HG02610 (cell line): ENCODE measurements around the gene CLDN9.
A peak's percentile ranks its signal among the peaks of the same experiment; 100 is the strongest.

Experiments used
- ATAC-seq: cut with Tn5 transposase; IDR thresholded peaks from one replicate; pipeline ENCODE4 v1.9.1; 2021; ENCODE audit warnings: mild to moderate bottlenecking, moderate library complexity; ENCODE audit not compliant: unreplicated experiment

CLDN9 gene

DNA sequence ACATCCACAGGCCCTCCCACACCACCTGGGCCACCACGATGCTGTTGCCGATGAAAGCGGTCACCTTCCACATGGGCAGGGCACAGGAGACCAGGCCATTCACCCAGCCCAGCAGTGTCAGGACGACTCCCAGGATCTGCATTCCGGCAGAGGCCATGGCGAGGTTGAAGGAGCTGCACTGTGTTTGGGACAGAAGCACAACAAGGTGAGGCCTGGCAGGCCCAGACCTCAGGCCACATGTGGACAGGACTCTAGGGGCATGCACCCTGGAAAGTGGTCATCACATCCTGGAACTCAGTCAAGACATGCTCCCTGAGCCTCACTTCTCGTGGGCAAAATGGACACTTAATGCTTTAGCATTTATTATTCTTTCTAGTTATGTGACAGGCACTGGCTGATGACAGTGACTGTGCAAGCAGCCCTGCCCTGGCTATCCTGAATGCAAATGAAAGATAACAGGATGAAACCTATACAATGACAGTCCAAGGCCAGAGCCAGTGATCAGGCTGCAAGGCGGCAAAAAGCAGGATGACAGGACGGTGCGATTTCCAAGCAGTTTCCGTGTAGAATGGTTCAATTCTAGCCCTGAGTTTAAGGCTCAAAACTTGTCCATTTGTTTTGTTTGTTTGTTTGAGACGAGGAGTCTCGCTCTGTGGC, 3.3 kb downstream of the CLDN9 start:
- ATAC-seq, result no peak

DNA sequence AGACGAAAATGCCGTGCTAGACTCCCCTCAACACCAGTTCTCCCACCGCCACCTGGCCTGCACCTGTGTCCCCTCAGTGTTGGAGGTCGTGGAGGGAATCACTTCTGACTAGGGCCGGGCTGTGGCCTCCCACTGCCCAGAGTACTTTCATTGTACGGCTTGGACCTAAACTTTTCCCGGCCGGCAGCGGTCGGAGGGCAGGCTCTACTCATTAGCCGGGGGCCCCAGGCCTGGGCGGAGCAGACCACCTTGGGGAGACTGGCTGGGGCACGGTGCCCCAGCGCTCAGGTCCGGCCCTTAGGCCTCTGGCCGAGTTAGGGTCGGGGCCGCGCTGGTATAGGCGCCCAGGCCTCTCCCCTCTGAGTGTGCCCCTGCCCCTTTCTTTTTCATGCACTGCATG, 4.6 kb downstream of the CLDN9 start:
- no peak for ATAC-seq

DNA sequence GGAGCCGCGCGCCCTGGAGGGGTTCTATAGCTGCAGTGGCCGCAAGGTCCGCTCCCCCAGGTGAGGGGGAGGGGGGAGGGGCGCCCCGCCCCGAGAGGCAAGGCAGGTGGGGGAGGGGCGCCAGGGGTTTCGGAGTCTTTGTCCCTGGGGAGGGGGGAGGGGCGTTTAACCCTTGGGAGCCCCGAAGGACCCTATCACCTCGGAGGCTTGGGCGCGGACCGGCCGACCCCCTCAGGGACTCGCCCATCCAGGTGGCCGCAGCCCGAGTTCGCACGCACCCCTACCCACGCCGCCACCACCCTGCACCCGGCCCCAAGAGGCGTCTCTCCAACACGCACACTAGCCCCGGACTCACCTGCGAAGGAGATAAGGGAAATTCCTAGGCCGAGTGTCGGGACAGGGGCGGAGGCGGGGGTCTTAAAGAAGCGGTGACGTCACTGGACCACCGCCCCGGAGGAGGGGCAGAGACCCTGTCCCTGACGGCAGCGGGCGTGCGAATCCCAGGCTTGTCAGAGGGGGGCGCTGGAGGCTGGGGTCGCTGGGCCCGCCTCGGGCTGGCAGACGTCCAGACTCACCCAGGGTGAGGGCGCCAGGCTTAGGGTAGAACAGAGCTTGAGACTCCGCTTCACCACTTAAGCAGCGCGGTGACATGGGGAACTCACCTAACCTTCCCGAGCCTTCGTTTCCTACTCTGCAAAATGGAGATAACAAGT, 5.2 kb downstream of the CLDN9 start, which contains the start of gene CLDN6:
CLDN6 (minus strand) TSS at position 390 of the 713 bp plus-strand sequence. CDS start 2,162 bp downstream, outside the sequence.
- ATAC-seq, result no peak

DNA sequence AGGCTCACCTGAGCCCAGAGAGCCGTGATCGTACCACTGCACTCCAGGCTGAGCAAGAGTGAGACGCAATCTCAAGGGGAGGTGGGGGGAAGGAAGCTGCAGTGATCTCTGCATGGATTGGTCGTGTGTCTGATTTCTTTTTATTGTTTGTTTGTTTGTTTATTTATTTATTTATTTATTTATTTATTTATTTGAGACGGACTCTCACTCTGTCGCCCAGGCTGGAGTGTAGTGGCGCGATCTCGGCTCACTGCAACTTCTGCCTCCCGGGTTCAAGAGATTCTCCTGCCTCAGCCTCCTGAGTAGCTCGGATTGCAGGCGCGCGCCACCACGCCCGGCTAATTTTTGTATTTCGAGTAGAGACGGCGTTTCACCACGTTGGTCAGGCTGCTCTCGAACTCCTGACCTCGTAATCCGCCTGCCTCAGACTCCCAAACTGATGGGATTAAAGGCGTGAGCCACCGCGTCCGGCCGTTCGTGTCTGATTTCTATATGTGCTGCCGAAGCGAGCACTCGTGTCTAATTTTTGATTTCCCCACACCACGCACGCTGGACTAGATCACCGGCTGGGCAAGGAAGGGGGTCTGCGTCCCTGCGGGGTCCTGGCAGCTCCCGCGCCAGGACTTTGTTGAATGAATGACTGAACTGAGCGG, 7.0 kb downstream of the CLDN9 start:
- no peak for ATAC-seq

DNA sequence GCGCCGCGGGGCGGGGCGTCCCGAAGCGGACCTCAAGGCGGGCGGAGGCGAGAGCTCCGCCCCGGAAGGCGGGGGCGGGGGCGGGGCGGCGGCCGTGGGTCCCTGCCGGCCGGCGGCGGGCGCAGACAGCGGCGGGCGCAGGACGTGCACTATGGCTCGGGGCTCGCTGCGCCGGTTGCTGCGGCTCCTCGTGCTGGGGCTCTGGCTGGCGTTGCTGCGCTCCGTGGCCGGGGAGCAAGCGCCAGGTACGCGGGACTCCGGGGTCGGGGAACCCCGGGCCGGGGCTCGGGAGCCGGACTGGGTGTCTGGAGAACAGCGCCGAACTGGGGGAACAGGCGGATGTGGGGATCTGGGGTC, 7.5 kb downstream of the CLDN9 start, which contains the start of gene TNFRSF12A:
TNFRSF12A (plus strand) TSS at position 122 of the 357 bp plus-strand sequence; CDS start at position 152, 30 bp downstream.
- ATAC-seq, result no peak

DNA sequence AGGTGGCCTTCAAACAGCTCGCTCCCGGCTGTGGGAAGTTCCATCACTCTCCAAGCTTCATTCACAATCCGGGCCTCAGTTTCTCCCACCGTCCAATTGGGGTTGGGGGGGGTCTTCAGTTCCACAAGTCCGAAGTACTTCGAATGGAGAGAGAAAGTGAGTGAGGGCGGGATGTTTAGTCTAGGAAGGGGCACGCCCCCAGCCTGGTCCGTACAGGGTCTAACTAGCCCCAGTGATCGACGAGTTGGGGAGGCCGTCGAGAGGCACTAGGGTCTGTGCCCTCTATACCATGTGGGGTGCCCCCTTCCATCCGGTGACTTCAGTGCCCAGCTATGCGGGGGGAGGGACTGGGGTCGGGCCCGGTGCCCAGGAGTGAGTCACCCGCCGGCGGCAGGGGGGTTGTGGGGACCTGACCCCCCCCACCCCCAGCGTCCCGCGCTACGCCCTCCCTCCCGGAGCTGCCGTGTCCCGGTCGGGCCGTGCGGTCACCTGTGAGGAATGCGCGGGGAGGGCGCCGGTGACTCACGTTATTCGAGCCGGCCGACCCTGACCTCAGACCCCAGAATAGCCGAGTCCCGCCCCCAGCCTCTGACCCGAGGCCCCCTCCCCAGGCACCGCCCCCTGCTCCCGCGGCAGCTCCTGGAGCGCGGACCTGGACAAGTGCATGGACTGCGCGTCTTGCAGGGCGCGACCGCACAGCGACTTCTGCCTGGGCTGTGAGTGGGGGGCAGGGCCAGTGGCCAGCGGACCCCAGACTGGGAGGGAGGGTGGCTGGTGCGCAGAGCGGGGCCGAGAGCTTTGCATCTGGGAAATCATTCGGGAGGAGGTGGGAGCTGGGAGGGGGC, 8.1 kb downstream of the CLDN9 start:
- no peak for ATAC-seq

DNA sequence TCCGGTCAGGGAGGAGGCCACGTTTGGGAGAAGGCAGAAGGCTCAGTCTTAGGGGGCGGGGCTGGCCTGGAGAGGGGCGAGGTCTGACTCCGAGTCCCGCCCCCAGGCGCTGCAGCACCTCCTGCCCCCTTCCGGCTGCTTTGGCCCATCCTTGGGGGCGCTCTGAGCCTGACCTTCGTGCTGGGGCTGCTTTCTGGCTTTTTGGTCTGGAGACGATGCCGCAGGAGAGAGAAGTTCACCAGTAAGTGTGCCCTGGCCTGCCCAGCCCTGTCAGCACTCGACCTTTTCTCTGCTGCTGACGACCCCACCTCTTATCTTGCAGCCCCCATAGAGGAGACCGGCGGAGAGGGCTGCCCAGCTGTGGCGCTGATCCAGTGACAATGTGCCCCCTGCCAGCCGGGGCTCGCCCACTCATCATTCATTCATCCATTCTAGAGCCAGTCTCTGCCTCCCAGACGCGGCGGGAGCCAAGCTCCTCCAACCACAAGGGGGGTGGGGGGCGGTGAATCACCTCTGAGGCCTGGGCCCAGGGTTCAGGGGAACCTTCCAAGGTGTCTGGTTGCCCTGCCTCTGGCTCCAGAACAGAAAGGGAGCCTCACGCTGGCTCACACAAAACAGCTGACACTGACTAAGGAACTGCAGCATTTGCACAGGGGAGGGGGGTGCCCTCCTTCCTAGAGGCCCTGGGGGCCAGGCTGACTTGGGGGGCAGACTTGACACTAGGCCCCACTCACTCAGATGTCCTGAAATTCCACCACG, 8.9 kb downstream of the CLDN9 start:
- no peak for ATAC-seq

DNA sequence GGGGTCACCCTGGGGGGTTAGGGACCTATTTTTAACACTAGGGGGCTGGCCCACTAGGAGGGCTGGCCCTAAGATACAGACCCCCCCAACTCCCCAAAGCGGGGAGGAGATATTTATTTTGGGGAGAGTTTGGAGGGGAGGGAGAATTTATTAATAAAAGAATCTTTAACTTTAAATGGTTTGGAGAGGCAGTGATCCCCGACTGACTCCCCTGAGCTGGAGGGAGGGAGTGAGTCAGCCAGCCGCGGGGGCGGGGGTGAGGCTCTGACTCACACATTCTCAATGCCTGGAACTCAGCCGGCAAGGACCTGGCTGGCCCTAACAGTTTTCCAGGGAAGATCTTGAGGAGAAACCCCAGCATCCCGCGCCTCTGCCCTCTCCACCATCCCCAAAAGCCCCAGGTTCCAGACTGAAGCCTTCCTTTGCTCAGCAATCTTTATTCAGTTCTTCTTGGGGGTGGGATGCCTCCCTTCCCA, 9.5 kb downstream of the CLDN9 start:
- ATAC-seq, result no peak

DNA sequence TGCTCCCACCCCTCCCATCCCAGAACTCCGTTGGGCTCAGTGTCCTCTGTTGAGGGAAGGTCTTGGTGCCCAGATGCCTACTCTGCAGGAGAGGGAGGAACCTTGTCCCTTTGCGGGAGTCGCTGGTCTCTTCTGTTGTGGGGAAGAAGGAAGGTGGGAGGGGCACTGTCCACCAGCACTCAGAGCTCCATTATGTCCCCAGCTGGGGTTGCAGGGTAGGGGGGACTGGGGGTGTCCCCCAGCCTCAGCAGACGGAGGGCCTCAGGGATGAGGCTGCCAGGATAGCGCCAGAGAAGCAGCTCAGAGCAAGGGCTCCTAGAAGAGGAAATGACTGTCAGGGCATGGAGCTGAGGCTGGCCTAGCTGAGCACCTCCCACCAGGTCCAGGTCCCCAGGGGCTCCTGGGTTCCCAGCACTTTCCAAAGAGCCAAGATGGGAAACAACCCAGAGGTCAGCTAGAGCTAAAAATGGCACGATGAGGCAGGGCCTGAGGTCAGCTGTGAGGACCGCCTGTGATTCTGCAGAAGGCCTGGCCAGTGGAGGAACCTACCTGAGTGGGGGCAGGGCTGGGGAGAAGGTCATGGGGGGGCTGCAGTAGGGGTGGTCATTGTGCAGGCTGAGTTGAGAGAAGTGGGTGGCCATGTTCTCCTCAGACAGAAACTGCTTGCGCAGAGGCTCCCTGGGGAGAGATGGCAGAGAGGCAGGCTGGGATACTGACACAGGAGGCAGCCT, 10.1 kb downstream of the CLDN9 start:
- no peak for ATAC-seq

DNA sequence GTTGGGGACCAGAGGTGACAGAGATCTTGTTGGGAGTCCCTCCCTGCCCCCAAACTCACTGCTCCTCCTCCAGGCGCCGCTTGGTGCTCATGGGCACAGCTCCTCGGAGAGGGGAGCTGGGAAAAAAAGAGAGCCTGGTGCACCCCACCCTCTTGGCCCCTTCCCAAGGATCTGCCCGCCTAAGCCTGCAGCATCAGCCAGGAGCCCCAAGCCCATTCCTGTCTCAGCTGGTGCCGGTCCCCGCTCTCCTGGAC, 10.6 kb downstream of the CLDN9 start:
- ATAC-seq, result no peak

DNA sequence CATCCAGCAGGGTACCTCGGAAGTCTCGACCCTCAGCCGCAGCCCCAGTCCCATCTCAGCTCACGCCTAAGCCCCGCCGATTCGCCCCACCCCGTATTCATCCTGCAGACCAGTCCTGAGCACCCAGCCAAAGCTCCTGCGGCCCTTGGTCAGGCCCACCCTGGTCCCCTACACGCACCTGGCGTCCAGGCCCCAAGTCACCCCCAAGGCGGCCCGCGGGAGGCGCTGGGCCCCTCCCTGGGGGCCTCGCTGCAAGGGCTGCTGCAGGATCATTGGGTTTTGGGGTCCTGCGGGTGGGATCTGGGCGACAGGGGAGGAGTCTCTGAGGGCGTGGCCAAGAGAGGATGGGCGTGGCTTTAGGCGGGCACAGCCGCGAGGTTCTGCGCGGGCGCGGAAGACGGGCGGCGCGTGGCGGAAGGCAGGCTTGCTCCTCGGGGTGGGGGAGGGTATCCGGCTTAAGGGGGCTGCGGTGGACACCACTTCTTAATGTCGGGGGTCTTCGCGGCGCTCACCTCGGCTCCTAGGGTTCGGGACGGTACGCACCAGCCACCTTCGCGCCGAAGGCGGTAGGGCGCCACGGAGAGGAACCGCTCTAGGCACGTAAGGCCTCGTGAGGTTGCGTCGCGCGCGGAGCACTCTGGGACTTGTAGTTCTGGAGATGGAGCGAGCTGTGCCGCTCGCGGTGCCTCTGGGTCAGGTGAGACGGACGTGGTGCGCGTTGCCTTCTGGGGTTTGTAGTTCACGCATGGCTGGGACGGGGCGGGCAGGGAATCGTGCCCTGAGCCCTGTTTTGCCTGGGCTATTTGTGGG, 11.2 kb downstream of the CLDN9 start, which contains the start of the genes HCFC1R1 and THOC6:
HCFC1R1 (minus strand) TSS at position 274 of the 810 bp plus-strand sequence; CDS start at position 273, 1 bp downstream.
THOC6 (plus strand) TSS at position 367 of the 810 bp plus-strand sequence; CDS start at position 659, 292 bp downstream.
- peak; percentile 76 for ATAC-seq

DNA sequence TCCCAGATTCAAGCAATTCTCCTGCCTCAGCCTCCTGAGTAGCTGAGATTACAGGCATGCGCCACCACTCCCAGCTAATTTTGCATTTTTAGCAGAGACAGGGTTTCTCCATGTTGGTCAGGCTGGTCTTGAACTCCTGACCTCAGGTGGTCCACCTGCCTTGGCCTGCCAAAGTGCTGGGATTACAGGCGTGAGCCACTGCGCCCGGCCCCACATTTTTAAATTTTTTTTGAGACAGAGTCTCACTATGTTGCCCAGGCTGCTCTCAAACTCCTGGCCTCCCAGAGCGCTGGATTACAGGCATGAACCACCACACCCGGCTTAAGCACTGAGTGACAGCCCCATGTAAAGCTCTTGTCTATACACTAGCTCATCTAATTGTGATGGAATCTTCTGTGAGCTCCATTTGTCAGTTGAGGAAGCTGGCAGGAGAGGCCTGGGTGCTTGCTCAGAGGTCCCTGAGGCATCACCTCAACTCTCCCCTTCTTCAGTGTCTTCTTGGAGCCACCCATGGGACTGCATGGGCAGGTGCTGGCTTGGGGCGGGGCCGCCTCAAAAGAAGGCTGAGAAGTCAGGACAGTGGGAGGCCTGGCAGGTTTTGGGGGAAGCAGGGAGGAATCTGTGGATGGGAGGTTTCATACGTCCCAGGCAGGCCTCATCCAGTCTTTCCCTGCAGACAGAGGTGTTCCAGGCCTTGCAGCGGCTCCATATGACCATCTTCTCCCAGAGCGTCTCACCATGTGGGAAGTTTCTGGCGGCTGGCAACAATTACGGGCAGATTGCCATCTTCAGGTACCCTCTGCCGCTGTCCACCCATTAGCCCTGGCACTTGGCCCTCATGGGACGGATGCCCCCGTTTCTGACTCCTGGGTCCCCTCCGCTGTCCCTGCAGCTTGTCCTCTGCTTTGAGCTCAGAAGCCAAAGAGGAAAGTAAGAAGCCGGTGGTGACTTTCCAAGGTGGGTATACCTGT, 12.6 kb downstream of the CLDN9 start:
- no peak for ATAC-seq

DNA sequence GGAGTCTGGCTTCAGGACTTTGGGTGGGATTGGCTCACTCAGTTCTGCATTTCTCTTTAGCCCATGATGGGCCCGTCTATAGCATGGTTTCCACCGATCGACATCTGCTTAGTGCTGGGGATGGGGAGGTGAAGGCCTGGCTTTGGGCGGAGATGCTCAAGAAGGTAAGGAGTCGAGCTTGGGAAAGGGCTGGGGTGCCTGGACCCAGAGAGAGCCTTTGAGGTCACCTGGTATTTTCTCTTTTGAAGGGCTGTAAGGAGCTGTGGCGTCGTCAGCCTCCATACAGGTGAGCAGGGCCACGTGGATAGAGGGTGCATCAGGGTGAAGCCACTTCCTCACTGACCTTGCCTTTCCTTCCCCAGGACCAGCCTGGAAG, 13.3 kb downstream of the CLDN9 start:
- ATAC-seq, result no peak

DNA sequence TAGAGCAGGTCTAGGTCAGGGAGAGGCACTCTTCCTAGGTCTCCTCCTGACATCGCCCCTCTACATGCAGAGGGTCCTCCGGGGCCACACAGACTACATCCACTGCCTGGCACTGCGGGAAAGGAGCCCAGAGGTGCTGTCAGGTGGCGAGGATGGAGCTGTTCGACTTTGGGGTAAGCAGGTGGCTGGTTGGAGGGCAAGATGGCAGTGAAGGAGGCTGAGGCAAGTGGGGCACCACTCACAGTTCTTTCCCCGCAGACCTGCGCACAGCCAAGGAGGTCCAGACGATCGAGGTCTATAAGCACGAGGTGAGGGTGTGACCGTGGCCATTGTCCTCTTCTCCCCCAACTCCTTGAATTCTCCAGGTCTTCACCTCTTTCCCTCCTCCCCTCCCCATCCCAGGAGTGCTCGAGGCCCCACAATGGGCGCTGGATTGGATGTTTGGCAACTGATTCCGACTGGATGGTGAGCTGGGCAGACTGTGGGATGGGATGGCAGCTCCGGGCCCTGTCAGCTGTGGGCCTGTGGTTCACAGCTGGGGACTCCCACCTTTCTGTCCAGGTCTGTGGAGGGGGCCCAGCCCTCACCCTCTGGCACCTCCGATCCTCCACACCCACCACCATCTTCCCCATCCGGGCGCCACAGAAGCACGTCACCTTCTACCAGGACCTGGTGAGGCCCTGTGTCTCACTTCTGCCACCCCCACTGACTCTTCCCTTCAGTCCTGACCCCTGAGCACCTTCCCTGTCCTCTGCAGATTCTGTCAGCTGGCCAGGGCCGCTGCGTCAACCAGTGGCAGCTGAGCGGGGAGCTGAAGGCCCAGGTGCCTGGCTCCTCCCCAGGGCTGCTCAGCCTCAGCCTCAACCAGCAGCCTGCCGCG, 14.1 kb downstream of the CLDN9 start:
- ATAC-seq, result no peak

DNA sequence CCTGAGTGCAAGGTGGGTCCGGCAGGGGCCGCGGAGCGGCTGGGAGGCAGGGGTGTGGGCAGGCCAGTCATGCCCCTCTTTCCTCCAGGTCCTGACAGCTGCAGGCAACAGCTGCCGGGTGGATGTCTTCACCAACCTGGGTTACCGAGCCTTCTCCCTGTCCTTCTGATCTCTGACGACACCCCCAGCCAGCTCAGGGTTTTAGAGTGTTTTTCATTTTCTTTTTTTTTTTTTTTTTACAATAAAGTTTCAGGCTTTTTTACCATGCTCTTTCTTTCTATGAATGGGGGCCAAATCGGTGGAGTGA, 14.7 kb downstream of the CLDN9 start:
- no peak for ATAC-seq

DNA sequence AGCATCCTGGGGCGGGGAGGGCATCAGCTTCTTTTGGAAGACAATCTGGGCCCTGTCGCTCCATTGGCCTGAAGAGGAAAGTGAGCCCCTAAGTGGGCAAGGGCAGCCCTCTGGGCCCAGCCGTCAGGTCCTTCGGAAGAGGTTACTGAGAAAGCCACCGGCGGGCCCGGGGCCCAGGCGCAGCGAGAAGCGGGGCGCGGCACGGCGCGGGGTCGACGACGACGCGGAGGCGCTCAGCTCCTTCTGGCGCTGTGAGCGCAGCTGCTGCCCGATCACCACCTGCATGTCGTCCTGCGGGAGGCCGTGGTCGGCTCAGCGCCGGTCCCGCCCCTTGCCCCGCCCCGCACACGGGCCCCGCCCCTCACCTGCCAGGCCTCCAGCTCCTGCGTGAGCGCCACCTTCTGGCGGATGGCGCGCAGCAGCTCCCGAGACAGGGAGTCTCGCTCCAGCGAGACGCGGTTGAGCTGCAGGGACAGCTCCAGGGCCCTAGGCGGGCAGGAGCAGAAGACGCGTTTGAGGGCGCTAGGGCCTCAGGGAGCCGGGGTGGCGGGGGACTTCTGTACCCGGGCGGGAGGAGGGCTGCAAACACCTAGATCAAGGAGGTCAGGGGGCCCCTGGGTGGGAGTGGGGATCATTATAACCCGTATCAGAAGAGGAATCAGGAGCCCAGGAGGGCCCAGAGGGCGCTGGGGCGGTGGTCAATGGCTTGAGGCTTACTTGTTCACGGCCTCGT, 15.4 kb downstream of the CLDN9 start:
- ATAC-seq, result peak; percentile 21
